ENCODE data around the gene RPS25. TPM values are rescaled to one million over a fixed set of nuclear protein-coding genes. Genes with fewer than 3 reads are reported as not detected.

RPS25 gene
- total and polyA plus RNA-seq, 10 of the 15 experiments (the other 5 are each of a cell fraction or from before 2014, with no cell fraction given): 886 to 3,746 (median 3,066) TPM

DNA sequence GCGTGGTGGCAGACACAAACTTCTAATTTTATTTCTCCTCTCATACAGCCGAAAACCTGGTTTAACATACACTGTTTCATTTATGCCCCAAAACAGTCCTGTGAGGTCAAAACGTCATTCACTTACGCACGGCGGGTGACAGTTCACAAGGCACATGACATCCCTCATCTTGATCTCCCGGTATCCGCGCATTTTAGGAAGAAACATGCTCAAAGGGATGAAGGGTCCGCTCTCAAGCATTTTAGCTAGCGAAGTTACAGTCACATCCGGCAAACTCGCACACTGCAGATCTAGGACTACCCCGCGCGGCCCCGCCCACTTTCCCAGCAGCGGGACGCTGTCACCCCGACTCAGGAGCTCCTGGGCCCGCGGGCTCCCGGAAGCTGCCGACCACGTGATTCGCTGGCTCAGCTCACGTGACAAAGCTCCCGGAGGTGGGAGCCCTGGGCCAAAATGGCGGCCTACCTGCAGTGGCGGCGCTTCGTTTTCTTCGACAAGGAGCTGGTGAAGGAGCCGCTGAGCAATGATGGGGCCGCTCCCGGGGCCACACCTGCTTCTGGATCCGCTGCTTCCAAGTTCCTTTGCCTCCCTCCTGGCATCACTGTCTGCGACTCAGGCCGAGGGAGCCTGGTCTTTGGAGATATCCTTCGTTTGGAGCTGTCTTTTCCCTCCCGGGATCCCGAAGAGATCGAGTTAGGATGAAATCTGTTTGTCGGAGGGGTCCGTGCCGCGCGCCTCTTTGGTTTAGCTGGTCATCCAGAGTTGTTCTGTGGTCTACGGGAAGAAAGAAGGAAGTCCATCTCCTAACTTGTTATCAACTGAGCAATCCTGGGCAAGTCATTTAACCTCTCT lies 49.5 kb upstream of the RPS25 start, which contains the start of gene VPS11 (continued):
- TF ChIP-seq, protein P1, sequence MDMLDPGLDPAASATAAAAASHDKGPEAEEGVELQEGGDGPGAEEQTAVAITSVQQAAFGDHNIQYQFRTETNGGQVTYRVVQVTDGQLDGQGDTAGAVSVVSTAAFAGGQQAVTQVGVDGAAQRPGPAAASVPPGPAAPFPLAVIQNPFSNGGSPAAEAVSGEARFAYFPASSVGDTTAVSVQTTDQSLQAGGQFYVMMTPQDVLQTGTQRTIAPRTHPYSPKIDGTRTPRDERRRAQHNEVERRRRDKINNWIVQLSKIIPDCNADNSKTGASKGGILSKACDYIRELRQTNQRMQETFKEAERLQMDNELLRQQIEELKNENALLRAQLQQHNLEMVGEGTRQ (IDR thresholded peaks at IDR 0.05; ENCODE audit: borderline replicate concordance, low read depth, low read length): peak; percentile 98
- TF ChIP-seq CBX3 (IDR thresholded peaks at IDR 0.05; ENCODE audit: borderline replicate concordance, low read depth): no peak
- no peak for TF ChIP-seq ZNF274 (IDR thresholded peaks at IDR 0.05; ENCODE audit: insufficient read depth, insufficient read length)
- TF ChIP-seq, protein P2, sequence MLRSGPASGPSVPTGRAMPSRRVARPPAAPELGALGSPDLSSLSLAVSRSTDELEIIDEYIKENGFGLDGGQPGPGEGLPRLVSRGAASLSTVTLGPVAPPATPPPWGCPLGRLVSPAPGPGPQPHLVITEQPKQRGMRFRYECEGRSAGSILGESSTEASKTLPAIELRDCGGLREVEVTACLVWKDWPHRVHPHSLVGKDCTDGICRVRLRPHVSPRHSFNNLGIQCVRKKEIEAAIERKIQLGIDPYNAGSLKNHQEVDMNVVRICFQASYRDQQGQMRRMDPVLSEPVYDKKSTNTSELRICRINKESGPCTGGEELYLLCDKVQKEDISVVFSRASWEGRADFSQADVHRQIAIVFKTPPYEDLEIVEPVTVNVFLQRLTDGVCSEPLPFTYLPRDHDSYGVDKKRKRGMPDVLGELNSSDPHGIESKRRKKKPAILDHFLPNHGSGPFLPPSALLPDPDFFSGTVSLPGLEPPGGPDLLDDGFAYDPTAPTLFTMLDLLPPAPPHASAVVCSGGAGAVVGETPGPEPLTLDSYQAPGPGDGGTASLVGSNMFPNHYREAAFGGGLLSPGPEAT (IDR thresholded peaks at IDR 0.05; ENCODE audit: low read depth): peak; percentile 99
- TF ChIP-seq BRCA1 (IDR thresholded peaks at IDR 0.05; ENCODE audit: low read depth, low read length): no peak
- TF ChIP-seq RAD51 (IDR thresholded peaks at IDR 0.05): peak; percentile 99
- no peak for TF ChIP-seq CHD1 (IDR thresholded peaks at IDR 0.05; ENCODE audit: low read depth, low read length)
- no peak for TF ChIP-seq JUNB (IDR thresholded peaks at IDR 0.05)
- peak; percentile 85 for TF ChIP-seq POLR2A (IDR thresholded peaks at IDR 0.05; ENCODE audit: low read depth, low read length)
- TF ChIP-seq, protein P3, sequence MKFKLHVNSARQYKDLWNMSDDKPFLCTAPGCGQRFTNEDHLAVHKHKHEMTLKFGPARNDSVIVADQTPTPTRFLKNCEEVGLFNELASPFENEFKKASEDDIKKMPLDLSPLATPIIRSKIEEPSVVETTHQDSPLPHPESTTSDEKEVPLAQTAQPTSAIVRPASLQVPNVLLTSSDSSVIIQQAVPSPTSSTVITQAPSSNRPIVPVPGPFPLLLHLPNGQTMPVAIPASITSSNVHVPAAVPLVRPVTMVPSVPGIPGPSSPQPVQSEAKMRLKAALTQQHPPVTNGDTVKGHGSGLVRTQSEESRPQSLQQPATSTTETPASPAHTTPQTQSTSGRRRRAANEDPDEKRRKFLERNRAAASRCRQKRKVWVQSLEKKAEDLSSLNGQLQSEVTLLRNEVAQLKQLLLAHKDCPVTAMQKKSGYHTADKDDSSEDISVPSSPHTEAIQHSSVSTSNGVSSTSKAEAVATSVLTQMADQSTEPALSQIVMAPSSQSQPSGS (IDR thresholded peaks at IDR 0.05; ENCODE audit: low read length): no peak
- TF ChIP-seq BHLHE40 (IDR thresholded peaks at IDR 0.05; ENCODE audit: borderline replicate concordance in 1 of 2, low read depth in 2 of 2, low read length in 1 of 2): peak; percentile 87 to 97
- 0 out of 2 replicates have a peak, but pooled peaks have one; percentile 8 for TF ChIP-seq IRF4 (IDR thresholded peaks at IDR 0.05; ENCODE audit: low read depth, low read length)
- TF ChIP-seq ZSCAN29 (IDR thresholded peaks at IDR 0.05): no peak
- TF ChIP-seq NFIC (IDR thresholded peaks at IDR 0.05; ENCODE audit: low read depth, low read length): peak; percentile 71; the same call in 1 of the 2 replicates
- no peak for TF ChIP-seq ZBED1 (IDR thresholded peaks at IDR 0.05; ENCODE audit: borderline replicate concordance)
- TF ChIP-seq, protein P4, sequence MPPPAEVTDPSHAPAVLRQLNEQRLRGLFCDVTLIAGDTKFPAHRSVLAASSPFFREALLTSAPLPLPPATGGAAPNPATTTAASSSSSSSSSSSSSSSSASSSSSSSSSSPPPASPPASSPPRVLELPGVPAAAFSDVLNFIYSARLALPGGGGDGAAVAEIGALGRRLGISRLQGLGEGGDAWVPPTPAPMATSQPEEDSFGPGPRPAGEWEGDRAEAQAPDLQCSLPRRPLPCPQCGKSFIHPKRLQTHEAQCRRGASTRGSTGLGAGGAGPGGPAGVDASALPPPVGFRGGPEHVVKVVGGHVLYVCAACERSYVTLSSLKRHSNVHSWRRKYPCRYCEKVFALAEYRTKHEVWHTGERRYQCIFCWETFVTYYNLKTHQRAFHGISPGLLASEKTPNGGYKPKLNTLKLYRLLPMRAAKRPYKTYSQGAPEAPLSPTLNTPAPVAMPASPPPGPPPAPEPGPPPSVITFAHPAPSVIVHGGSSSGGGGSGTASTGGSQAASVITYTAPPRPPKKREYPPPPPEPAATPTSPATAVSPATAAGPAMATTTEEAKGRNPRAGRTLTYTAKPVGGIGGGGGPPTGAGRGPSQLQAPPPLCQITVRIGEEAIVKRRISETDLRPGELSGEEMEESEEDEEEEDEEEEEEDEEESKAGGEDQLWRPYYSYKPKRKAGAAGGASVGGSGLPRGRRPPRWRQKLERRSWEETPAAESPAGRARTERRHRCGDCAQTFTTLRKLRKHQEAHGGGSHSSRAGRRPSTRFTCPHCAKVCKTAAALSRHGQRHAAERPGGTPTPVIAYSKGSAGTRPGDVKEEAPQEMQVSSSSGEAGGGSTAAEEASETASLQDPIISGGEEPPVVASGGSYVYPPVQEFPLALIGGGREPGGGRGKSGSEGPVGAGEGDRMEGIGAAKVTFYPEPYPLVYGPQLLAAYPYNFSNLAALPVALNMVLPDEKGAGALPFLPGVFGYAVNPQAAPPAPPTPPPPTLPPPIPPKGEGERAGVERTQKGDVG (CRISPR knock-in tag; IDR thresholded peaks at IDR 0.05): peak; percentile 57; the same call in 1 of the 2 replicates
- no peak for TF ChIP-seq ZNF207 (IDR thresholded peaks at IDR 0.05; ENCODE audit: borderline replicate concordance)
- 0 out of 3 replicates have a peak, but pooled peaks have one; percentile 82 for TF ChIP-seq POU2F2 (IDR thresholded peaks at IDR 0.05; ENCODE audit: borderline replicate concordance, low read depth, low read length)
- TF ChIP-seq SMARCA5 (IDR thresholded peaks at IDR 0.05): peak; percentile 56; the same call in 1 of the 2 replicates
- 0 out of 2 replicates have a peak, but pooled peaks have one; percentile 15 for TF ChIP-seq CREM (IDR thresholded peaks at IDR 0.05; ENCODE audit: low read depth)
- TF ChIP-seq, protein P5, sequence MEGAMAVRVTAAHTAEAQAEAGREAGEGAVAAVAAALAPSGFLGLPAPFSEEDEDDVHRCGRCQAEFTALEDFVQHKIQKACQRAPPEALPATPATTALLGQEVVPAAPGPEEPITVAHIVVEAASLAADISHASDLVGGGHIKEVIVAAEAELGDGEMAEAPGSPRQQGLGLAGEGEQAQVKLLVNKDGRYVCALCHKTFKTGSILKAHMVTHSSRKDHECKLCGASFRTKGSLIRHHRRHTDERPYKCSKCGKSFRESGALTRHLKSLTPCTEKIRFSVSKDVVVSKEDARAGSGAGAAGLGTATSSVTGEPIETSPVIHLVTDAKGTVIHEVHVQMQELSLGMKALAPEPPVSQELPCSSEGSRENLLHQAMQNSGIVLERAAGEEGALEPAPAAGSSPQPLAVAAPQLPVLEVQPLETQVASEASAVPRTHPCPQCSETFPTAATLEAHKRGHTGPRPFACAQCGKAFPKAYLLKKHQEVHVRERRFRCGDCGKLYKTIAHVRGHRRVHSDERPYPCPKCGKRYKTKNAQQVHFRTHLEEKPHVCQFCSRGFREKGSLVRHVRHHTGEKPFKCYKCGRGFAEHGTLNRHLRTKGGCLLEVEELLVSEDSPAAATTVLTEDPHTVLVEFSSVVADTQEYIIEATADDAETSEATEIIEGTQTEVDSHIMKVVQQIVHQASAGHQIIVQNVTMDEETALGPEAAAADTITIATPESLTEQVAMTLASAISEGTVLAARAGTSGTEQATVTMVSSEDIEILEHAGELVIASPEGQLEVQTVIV (IDR thresholded peaks at IDR 0.05; ENCODE audit: borderline replicate concordance, partially characterized antibody): peak; percentile 26
